Sigmoid colon (tissue), 4 donors: ENCODE measurements around the gene DHRS9.

Experiments used
- EP300 ChIP-seq, 4 donors: sonication (generic); formaldehyde crosslinking; IDR thresholded peaks; one replicate each; pipeline ENCODE4 v1.6.1; 2017; ENCODE audit warnings: antibody characterized with exemption in 4 of 4
- TF ChIP-seq, protein P1 (sequence below), 4 experiments: fragments of 450-650 bp in 3 of 4; fragments of 200-600 bp in 1 of 4; IDR thresholded peaks; one replicate each; pipeline ENCODE4 v1.5.1; 2016 to 2019; ENCODE audit warnings: antibody characterized with exemption in 4 of 4, mild to moderate bottlenecking in 3 of 4, moderate library complexity in 2 of 4

DNA sequence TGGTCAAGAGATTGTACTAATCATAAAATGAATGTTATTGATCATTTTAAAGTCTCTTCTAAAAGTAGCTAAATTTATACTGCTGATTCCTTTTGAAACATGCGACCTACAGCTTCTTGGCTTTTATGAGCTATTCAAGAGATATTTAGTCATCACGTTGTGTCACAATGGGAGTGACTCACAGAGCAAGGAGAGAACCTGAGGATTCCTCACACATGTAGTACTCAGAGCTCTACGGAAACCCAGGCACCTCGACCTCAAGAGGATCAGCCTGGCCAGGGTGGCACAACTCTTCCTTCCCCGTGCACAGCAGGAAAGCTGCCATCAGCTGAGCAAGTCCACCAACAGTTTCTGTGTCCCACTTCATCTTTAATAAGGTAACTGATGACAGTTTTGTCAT, at the start of gene DHRS9:
- TF ChIP-seq, protein P1, sequence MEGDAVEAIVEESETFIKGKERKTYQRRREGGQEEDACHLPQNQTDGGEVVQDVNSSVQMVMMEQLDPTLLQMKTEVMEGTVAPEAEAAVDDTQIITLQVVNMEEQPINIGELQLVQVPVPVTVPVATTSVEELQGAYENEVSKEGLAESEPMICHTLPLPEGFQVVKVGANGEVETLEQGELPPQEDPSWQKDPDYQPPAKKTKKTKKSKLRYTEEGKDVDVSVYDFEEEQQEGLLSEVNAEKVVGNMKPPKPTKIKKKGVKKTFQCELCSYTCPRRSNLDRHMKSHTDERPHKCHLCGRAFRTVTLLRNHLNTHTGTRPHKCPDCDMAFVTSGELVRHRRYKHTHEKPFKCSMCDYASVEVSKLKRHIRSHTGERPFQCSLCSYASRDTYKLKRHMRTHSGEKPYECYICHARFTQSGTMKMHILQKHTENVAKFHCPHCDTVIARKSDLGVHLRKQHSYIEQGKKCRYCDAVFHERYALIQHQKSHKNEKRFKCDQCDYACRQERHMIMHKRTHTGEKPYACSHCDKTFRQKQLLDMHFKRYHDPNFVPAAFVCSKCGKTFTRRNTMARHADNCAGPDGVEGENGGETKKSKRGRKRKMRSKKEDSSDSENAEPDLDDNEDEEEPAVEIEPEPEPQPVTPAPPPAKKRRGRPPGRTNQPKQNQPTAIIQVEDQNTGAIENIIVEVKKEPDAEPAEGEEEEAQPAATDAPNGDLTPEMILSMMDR (IDR thresholded peaks at IDR 0.05), result no peak
- TF ChIP-seq EP300 (IDR thresholded peaks at IDR 0.05), result no peak
